SK-N-MC (cell line): Measurements from ENCODE around the gene CLIP2.
A peak's percentile ranks its signal among the peaks of the same experiment; 100 is the strongest.

Experiments
- DNase-seq: peaks from one replicate; pipeline ENCODE4 v3.0.0-alpha.2; 2011; ENCODE audit warnings: low read depth, low spot score
- H3K27ac ChIP-seq: fragments of 200-600 bp; sonication (generic); 2 replicates; pipeline ENCODE4 v1.5.1; 2016; ENCODE audit warnings: mixed run types
- H3K36me3 ChIP-seq: fragments of 200-600 bp; sonication (generic); 2 replicates; pipeline ENCODE4 v1.6.1; 2017; ENCODE audit warnings: antibody characterized with exemption, low read length, mixed read lengths; ENCODE audit not compliant: insufficient read depth
- H3K4me3 ChIP-seq: fragments of 200-600 bp; sonication (generic); 2 replicates; pipeline ENCODE4 v1.5.1; 2016
- H3K9ac ChIP-seq: fragments of 200-600 bp; sonication (generic); 2 replicates; pipeline ENCODE4 v1.8.0; 2017; ENCODE audit warnings: mixed run types, mixed read lengths; ENCODE audit not compliant: insufficient read length
- H3K9me3 ChIP-seq: fragments of 200-600 bp; sonication (generic); 2 replicates; pipeline ENCODE4 v1.6.1; 2017; ENCODE audit warnings: low read depth, mild to moderate bottlenecking, antibody characterized with exemption, low read length, moderate library complexity, mixed read lengths
- EZH2 ChIP-seq: fragments of 200-600 bp; sonication (generic); IDR thresholded peaks from one replicate; pipeline ENCODE4 v1.6.1; 2017; ENCODE audit warnings: antibody characterized with exemption
- FOXP2 ChIP-seq: optimal IDR thresholded peaks from 2 replicates; pipeline ENCODE3; 2011; ENCODE audit warnings: mild to moderate bottlenecking, moderate library complexity; ENCODE audit not compliant: insufficient read depth; ENCODE audit errors: extremely low read length, control extremely low read depth
- POLR2AphosphoS5 ChIP-seq: IDR thresholded peaks from 2 replicates; pipeline ENCODE4 v1.6.1; 2012; ENCODE audit warnings: mild to moderate bottlenecking, low read depth, low read length, borderline replicate concordance

Gene CLIP2

GRCh38 chr7:74290553-74290950 lies 1.3 kb downstream of the CLIP2 start:
- no peaks in the 10 kb centered on the region for H3K9me3 ChIP-seq
- no peaks in the 10 kb centered on the region for H3K36me3 ChIP-seq
- H3K9ac ChIP-seq = no peak overlapping the region
- H3K4me3 ChIP-seq = peak overlapping the region; percentile 87
- TF ChIP-seq POLR2AphosphoS5 (no peak), FOXP2 (no peak), EZH2 (no peak)
- H3K27ac ChIP-seq = no peak overlapping the region
- no peak for DNase-seq

GRCh38 chr7:74290981-74291441 lies 1.8 kb downstream of the CLIP2 start:
- TF ChIP-seq FOXP2 (no peak), POLR2AphosphoS5 (no peak), EZH2 (no peak)
- Histone ChIP-seq H3K4me3 (peak overlapping the region; percentile 87), H3K27ac (no peak overlapping the region), H3K36me3 (no peaks in the 10 kb centered on the region), H3K9me3 (no peaks in the 10 kb centered on the region), H3K9ac (no peak overlapping the region)
- no peak for DNase-seq

- Histone ChIP-seq H3K9ac (no peak overlapping the region), H3K27ac (no peak overlapping the region), H3K4me3 (no peak overlapping the region), H3K9me3 (no peaks in the 10 kb centered on the region), H3K36me3 (no peaks in the 10 kb centered on the region)
- TF ChIP-seq POLR2AphosphoS5 = no peak
- TF ChIP-seq EZH2 = no peak
- TF ChIP-seq FOXP2 = no peak
- DNase-seq = no peak
Observed at GRCh38 chr7:74291535-74291934, 2.3 kb downstream of the CLIP2 start.

GRCh38 chr7:74292757-74293576 lies 3.8 kb downstream of the CLIP2 start:
- DNase-seq = no peak
- no peaks in the 10 kb centered on the region for H3K9me3 ChIP-seq
- H3K4me3 ChIP-seq = no peak overlapping the region
- TF ChIP-seq FOXP2 (no peak), EZH2 (no peak), POLR2AphosphoS5 (no peak)
- H3K9ac ChIP-seq = no peak overlapping the region
- no peaks in the 10 kb centered on the region for H3K36me3 ChIP-seq
- H3K27ac ChIP-seq = no peak overlapping the region

- H3K4me3 ChIP-seq = no peak overlapping the region
- DNase-seq = no peak
- TF ChIP-seq FOXP2 (no peak), EZH2 (no peak), POLR2AphosphoS5 (no peak)
- H3K9me3 ChIP-seq = no peaks in the 10 kb centered on the region
- no peak overlapping the region for H3K27ac ChIP-seq
- no peak overlapping the region for H3K9ac ChIP-seq
- H3K36me3 ChIP-seq = no peaks in the 10 kb centered on the region
Observed at GRCh38 chr7:74293577-74293908, 4.3 kb downstream of the CLIP2 start.

- DNase-seq = no peak
- TF ChIP-seq FOXP2 (no peak), EZH2 (no peak), POLR2AphosphoS5 (no peak)
- no peak overlapping the region for H3K9ac ChIP-seq
- no peak overlapping the region for H3K27ac ChIP-seq
- H3K9me3 ChIP-seq = no peaks in the 10 kb centered on the region
- no peaks in the 10 kb centered on the region for H3K36me3 ChIP-seq
- H3K4me3 ChIP-seq = no peak overlapping the region
Observed at GRCh38 chr7:74294191-74294998, 5.2 kb downstream of the CLIP2 start.

- Histone ChIP-seq H3K27ac (no peak overlapping the region), H3K36me3 (no peaks in the 10 kb centered on the region), H3K9ac (no peak overlapping the region), H3K9me3 (no peaks in the 10 kb centered on the region), H3K4me3 (no peak overlapping the region)
- no peak for TF ChIP-seq POLR2AphosphoS5
- no peak for TF ChIP-seq EZH2
- TF ChIP-seq FOXP2 = no peak
- DNase-seq = no peak
Observed at GRCh38 chr7:74297516-74298233, 8.5 kb downstream of the CLIP2 start.

- TF ChIP-seq POLR2AphosphoS5 (no peak), EZH2 (no peak), FOXP2 (no peak)
- H3K9me3 ChIP-seq = no peaks in the 10 kb centered on the region
- no peak overlapping the region for H3K9ac ChIP-seq
- no peak overlapping the region for H3K4me3 ChIP-seq
- no peak for DNase-seq
- H3K27ac ChIP-seq = no peak overlapping the region
- no peaks in the 10 kb centered on the region for H3K36me3 ChIP-seq
Observed at GRCh38 chr7:74299401-74299800, 10.2 kb downstream of the CLIP2 start.
